GM12892 (cell line): Measurements from ENCODE around the gene AOX1.

Experiments used
- POLR2A ChIP-seq: IDR thresholded peaks from 2 replicates; pipeline ENCODE4 v1.6.1; 2011; ENCODE audit warnings: low read depth, low read length, control low read depth
- POLR2AphosphoS5 ChIP-seq: IDR thresholded peaks from 2 replicates; pipeline ENCODE4 v1.6.1; 2011; ENCODE audit warnings: low read depth, low read length, control low read depth
- TAF1 ChIP-seq: IDR thresholded peaks from 2 replicates; pipeline ENCODE4 v1.6.1; 2011; ENCODE audit warnings: low read depth, mild to moderate bottlenecking, control low read depth, low read length, borderline replicate concordance

- no peak for TF ChIP-seq POLR2A
- TF ChIP-seq TAF1: no peak
- TF ChIP-seq POLR2AphosphoS5: no peak
Measured at GRCh38 chr2:200617156-200618053, 31.6 kb downstream of the AOX1 start.
